Natural killer cell (primary cell): ENCODE results near the gene PITPNB. TPM values are rescaled to one million over a fixed set of nuclear protein-coding genes. Genes with fewer than 3 reads are reported as not detected.
A peak's percentile ranks its signal among the peaks of the same experiment; 100 is the strongest.

Experiments used
- ATAC-seq, 3 donors: fragments of 150-1000 bp in 2 of 3; fragments of 200-7000 bp in 1 of 3; cut with Tn5 transposase; 1 replicate in 1 of 3; 2 replicates in 2 of 3; pipeline ENCODE4 v1.10.0; 2021; ENCODE audit warnings: mild to moderate bottlenecking in 2 of 3, moderate library complexity in 2 of 3
- DNase-seq, 2 donors: peaks; one replicate each; pipeline versions ENCODE4 v3.0.0 to v3.0.0-alpha.2; 2013 to 2021; ENCODE audit warnings: mixed read lengths in 1 of 2
- H3K27ac ChIP-seq: one replicate; pipeline ENCODE4 v1.5.1; 2013; ENCODE audit warnings: mild to moderate bottlenecking, low read length
- H3K27me3 ChIP-seq: one replicate; pipeline ENCODE4 v1.6.1; 2013; ENCODE audit warnings: low read length; ENCODE audit not compliant: control insufficient read depth, insufficient read depth
- H3K36me3 ChIP-seq: one replicate; pipeline ENCODE4 v1.6.1; 2013; ENCODE audit warnings: low read length; ENCODE audit not compliant: control insufficient read depth, insufficient read depth
- H3K4me1 ChIP-seq: one replicate; pipeline ENCODE4 v1.6.1; 2013; ENCODE audit warnings: low read length; ENCODE audit not compliant: control insufficient read depth, insufficient read depth
- H3K4me3 ChIP-seq: one replicate; pipeline ENCODE4 v1.5.1; 2013; ENCODE audit warnings: low read length
- H3K9me3 ChIP-seq: one replicate; pipeline ENCODE4 v1.6.1; 2013; ENCODE audit warnings: low read length; ENCODE audit not compliant: control insufficient read depth, insufficient read depth
- H3K27ac Mint-ChIP-seq, 2 donors: one replicate each; pipeline ENCODE4 v1.8.0; 2022; ENCODE audit warnings: mild to moderate bottlenecking in 2 of 2, mixed read lengths in 2 of 2, moderate library complexity in 1 of 2
- H3K27me3 Mint-ChIP-seq, 2 donors: one replicate each; pipeline ENCODE4 v1.8.0; 2022; ENCODE audit warnings: low read depth in 2 of 2, mixed read lengths in 2 of 2
- H3K36me3 Mint-ChIP-seq: one replicate; pipeline ENCODE4 v1.8.0; 2022; ENCODE audit warnings: mixed read lengths
- H3K4me1 Mint-ChIP-seq, 2 donors: one replicate each; pipeline ENCODE4 v1.8.0; 2022; ENCODE audit warnings: mixed read lengths in 2 of 2
- H3K4me3 Mint-ChIP-seq: one replicate; pipeline ENCODE4 v1.8.0; 2022; ENCODE audit warnings: mild to moderate bottlenecking, moderate library complexity, mixed read lengths
- H3K9me3 Mint-ChIP-seq, 2 donors: one replicate each; pipeline ENCODE4 v1.8.0; 2022; ENCODE audit warnings: mixed read lengths in 2 of 2
- CTCF ChIP-seq: fragments of 200-600 bp; IDR thresholded peaks from one replicate; pipeline ENCODE4 v1.8.0; 2022; ENCODE audit warnings: antibody characterized with exemption
- WGBS: methylation state at CpG from one replicate; pipeline ENCODE4 v1.1.7; 2013; ENCODE audit warnings: missing lambda C conversion rate; ENCODE audit not compliant: insufficient coverage; 5-methylcytosine and 5-hydroxymethylcytosine counted together
- intact Hi-C: fragments of 100-400 bp; cut with micrococcal nuclease; formaldehyde crosslinking; loops from one replicate; pipeline ENCODE4 v1.14.2; 2022
- total RNA-seq, 4 donors: library from RNA; stranded (reverse); fragments of 120-200 nt in 1 of 4; gene quantifications; one replicate each; pipeline versions ENCODE4 v1.2.3 to v1.2.4, GENCODE V29; 2013 to 2022

Gene PITPNB
- total RNA-seq, 3 donors from 2014 or later (not counting 1 experiment from before 2014, with no cell fraction given) = 58.4 to 77.7 (median 65.1) TPM

- Mint-ChIP-seq H3K4me3 (no peak overlapping the region), H3K9me3 (no peaks in the 10 kb centered on the region), H3K27ac (no peak overlapping the region), H3K4me1 (peaks cover 27 to 40% of the 10 kb centered on the region in 2 donors), H3K36me3 (no peaks in the 10 kb centered on the region), H3K27me3 (no peaks in the 10 kb centered on the region)
- H3K4me3 ChIP-seq = no peak overlapping the region
- no peaks in the 10 kb centered on the region for H3K9me3 ChIP-seq
- intact Hi-C loops = no loop called here
- H3K4me1 ChIP-seq = no peaks in the 10 kb centered on the region
- no peak overlapping the region for H3K27ac ChIP-seq
- DNase-seq (no peak), ATAC-seq (no peak)
- peaks cover 35% of the 10 kb centered on the region for H3K36me3 ChIP-seq
- no peaks in the 10 kb centered on the region for H3K27me3 ChIP-seq
- TF ChIP-seq CTCF = no peak
- 100% methylated on average over 1 of the region's 2 CpGs for WGBS
Observed at GRCh38 chr22:27870234-27871191, 48.5 kb downstream of the PITPNB start.

- intact Hi-C loops = no loop called here
- Mint-ChIP-seq H3K4me3 (no peak overlapping the region), H3K36me3 (no peaks in the 10 kb centered on the region), H3K4me1 (peaks cover 28 to 32% of the 10 kb centered on the region in 2 donors), H3K27ac (peak overlapping the region in 1 of 2 donors; percentile 4), H3K27me3 (no peaks in the 10 kb centered on the region), H3K9me3 (no peaks in the 10 kb centered on the region)
- ATAC-seq = no peak
- 84% methylated on average over 5 of the region's 6 CpGs for WGBS
- Histone ChIP-seq H3K4me1 (no peaks in the 10 kb centered on the region), H3K4me3 (no peak overlapping the region), H3K27ac (no peak overlapping the region), H3K27me3 (no peaks in the 10 kb centered on the region), H3K36me3 (peaks cover 32% of the 10 kb centered on the region), H3K9me3 (no peaks in the 10 kb centered on the region)
- DNase-seq = no peak
- no peak for TF ChIP-seq CTCF
Observed at GRCh38 chr22:27868732-27869282, 50.2 kb downstream of the PITPNB start.

- no peaks in the 10 kb centered on the region for H3K9me3 ChIP-seq
- no peak overlapping the region for H3K4me3 ChIP-seq
- intact Hi-C loops = no loop called here
- no peaks in the 10 kb centered on the region for H3K27me3 ChIP-seq
- ATAC-seq (peak in 1 of 3 donors; percentile 41), DNase-seq (no peak)
- Mint-ChIP-seq H3K27ac (peak overlapping the region; percentile 4 to 24), H3K4me1 (peaks cover 28 to 32% of the 10 kb centered on the region in 2 donors), H3K27me3 (no peaks in the 10 kb centered on the region), H3K4me3 (no peak overlapping the region), H3K9me3 (no peaks in the 10 kb centered on the region), H3K36me3 (no peaks in the 10 kb centered on the region)
- no peaks in the 10 kb centered on the region for H3K4me1 ChIP-seq
- peaks cover 26% of the 10 kb centered on the region for H3K36me3 ChIP-seq
- no peak overlapping the region for H3K27ac ChIP-seq
- no peak for TF ChIP-seq CTCF
- 71% methylated on average over 5 of the region's 5 CpGs for WGBS
Observed at GRCh38 chr22:27867953-27868731, 50.9 kb downstream of the PITPNB start.
